Esophagus squamous epithelium (tissue), 5 donors: ENCODE data around the gene TRIM17. TPM values are rescaled to one million over a fixed set of nuclear protein-coding genes. Genes with fewer than 3 reads are reported as not detected.

Experiments used
- DNase-seq: peaks from one replicate; lab custom pipeline; 2025; lab: John Stamatoyannopoulos, UW
- H3K27ac ChIP-seq, 4 donors: fragments of 200-600 bp; sonication (generic); one replicate each; pipeline ENCODE4 v1.5.1; 2016 to 2019; ENCODE audit warnings: mild to moderate bottlenecking in 1 of 4
- H3K27me3 ChIP-seq, 4 donors: fragments of 200-600 bp; sonication (generic); 1 replicate in 3 of 4; 2 replicates in 1 of 4; pipeline versions ENCODE4 v1.5.1 to v1.6.0; 2017 to 2021; ENCODE audit warnings: antibody characterized with exemption in 1 of 4
- H3K36me3 ChIP-seq, 3 donors: fragments of 200-600 bp; sonication (generic); one replicate each; pipeline ENCODE4 v1.5.1; 2016 to 2019
- H3K4me1 ChIP-seq, 3 donors: fragments of 200-600 bp; sonication (generic); one replicate each; pipeline ENCODE4 v1.5.1; 2017 to 2019
- H3K4me3 ChIP-seq, 4 donors: fragments of 200-600 bp; sonication (generic); 1 replicate in 3 of 4; 2 replicates in 1 of 4; pipeline ENCODE4 v1.5.1; 2016 to 2019; ENCODE audit warnings: mild to moderate bottlenecking in 2 of 4, moderate library complexity in 1 of 4
- H3K9me3 ChIP-seq, 3 donors: fragments of 200-600 bp; sonication (generic); one replicate each; pipeline ENCODE4 v1.5.1; 2016 to 2019
- POLR2A ChIP-seq, 4 donors: fragments of 450-650 bp; IDR thresholded peaks; one replicate each; pipeline ENCODE4 v1.6.1; 2017; ENCODE audit warnings: antibody characterized with exemption in 4 of 4, mild to moderate bottlenecking in 4 of 4, moderate library complexity in 3 of 4
- WGBS, 2 donors: methylation state at CpG; one replicate each; pipeline ENCODE4 v1.1.5; 2018; 5-methylcytosine and 5-hydroxymethylcytosine counted together
- intact Hi-C: fragments of 100-400 bp; cut with DNase I; formaldehyde crosslinking; loops from one replicate; pipeline ENCODE4 v1.15.0; 2022
- total RNA-seq, 4 donors: library from RNA; depleted of rRNA; stranded (reverse); fragments of >200 nt; gene quantifications; one replicate each; pipeline ENCODE4 v1.1.0, GENCODE V29; 2016
- TF ChIP-seq, protein P1 (sequence below), 6 experiments: fragments of 450-650 bp in 4 of 6; fragments of 200-600 bp in 2 of 6; sonication (generic) in 2 of 6; IDR thresholded peaks; one replicate each; pipeline ENCODE4 v1.5.1; 2016 to 2019; ENCODE audit warnings: antibody characterized with exemption in 6 of 6, mild to moderate bottlenecking in 4 of 6, moderate library complexity in 4 of 6
- donor health status: DM: yes; HTN: yes; CAD: no.

Gene TRIM17
- total RNA-seq, 4 donors from 2014 or later = 0.13 to 3.0 (median 0.99) TPM

DNA sequence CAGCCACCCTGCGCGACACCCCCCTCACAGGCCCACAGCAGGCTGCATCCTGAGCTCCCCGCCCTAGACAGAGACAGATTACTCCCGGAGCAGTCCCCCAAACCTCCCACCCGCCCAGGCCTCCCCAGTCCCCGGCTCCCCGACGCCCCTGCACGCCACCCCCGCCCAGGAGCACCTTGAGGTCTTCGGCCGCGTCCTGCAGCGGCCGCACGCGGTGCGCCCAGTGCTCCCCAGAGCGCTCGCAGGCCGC lies 10.8 kb downstream of the TRIM17 start:
- WGBS, 2 donors = 0% methylated on average over 3 of the region's 21 CpGs; no CpG with 5 or more reads in 1 of the 2 donors
- Histone ChIP-seq H3K4me1 (peaks cover 37 to 82% (median 49%) of the 10 kb centered on the region in 3 donors), H3K9me3 (no peaks in the 10 kb centered on the region), H3K27ac (peak overlapping the region; percentile 84 to 96 (median 93)), H3K4me3 (peak overlapping the region; percentile 72 to 98 (median 96)), H3K36me3 (peaks cover 0 to 33% (median 2%) of the 10 kb centered on the region in 3 donors), H3K27me3 (no peaks in the 10 kb centered on the region)
- TF ChIP-seq, protein P1, sequence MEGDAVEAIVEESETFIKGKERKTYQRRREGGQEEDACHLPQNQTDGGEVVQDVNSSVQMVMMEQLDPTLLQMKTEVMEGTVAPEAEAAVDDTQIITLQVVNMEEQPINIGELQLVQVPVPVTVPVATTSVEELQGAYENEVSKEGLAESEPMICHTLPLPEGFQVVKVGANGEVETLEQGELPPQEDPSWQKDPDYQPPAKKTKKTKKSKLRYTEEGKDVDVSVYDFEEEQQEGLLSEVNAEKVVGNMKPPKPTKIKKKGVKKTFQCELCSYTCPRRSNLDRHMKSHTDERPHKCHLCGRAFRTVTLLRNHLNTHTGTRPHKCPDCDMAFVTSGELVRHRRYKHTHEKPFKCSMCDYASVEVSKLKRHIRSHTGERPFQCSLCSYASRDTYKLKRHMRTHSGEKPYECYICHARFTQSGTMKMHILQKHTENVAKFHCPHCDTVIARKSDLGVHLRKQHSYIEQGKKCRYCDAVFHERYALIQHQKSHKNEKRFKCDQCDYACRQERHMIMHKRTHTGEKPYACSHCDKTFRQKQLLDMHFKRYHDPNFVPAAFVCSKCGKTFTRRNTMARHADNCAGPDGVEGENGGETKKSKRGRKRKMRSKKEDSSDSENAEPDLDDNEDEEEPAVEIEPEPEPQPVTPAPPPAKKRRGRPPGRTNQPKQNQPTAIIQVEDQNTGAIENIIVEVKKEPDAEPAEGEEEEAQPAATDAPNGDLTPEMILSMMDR (IDR thresholded peaks at IDR 0.05) = no peak
- TF ChIP-seq POLR2A (IDR thresholded peaks at IDR 0.05) = no peak
- intact Hi-C loops = no loop called here
- DNase-seq = no peak

DNA sequence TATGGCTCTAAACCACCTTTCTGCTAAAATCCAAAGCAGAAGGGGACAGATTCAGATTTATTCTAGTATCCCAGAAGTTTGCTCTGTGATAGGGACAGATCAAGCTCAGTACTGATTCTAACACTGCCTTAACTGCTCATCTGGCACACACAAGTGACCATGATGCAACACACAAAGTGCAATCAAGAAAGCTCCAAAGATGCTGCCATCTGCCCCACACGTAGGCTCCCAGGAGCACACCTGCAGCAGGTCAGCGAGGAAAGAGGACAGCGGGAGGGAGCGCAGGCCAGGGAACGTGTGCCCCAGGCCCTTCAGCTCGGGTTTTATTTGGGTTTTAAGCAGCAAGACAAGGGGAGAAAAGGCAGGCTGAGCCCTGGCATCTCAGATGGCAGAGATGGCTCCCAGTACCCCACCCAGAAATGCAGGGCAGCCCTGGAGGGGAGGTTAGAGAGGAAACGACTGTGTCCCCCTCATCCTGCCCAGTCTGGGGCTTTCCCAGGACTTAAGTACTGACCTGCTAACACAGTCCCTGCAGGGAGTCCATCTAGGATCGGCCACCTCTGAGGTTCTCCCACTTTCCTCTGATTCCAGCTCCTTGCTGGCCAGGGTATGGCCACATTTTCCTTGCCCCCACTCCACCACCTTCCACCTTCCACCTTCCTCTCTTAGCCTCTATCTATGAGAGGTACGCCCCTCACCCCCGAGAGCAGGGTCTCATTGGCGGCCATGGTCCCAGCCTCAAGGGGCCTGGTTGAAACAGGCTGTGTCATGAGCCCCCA lies 11.3 kb downstream of the TRIM17 start:
- Histone ChIP-seq H3K36me3 (peaks cover 0 to 35% (median 5%) of the 10 kb centered on the region in 3 donors), H3K27me3 (no peaks in the 10 kb centered on the region), H3K4me1 (peaks cover 37 to 84% (median 49%) of the 10 kb centered on the region in 3 donors), H3K27ac (peak overlapping the region; percentile 84 to 96 (median 93)), H3K9me3 (no peaks in the 10 kb centered on the region), H3K4me3 (peak overlapping the region; percentile 72 to 98 (median 96))
- WGBS, 2 donors = 0 to 16% methylated on average over 4 to 10 of the region's 11 CpGs
- TF ChIP-seq, protein P1 (IDR thresholded peaks at IDR 0.05) = no peak
- TF ChIP-seq POLR2A (IDR thresholded peaks at IDR 0.05) = no peak
- intact Hi-C loops = no loop called here
- DNase-seq = no peak

DNA sequence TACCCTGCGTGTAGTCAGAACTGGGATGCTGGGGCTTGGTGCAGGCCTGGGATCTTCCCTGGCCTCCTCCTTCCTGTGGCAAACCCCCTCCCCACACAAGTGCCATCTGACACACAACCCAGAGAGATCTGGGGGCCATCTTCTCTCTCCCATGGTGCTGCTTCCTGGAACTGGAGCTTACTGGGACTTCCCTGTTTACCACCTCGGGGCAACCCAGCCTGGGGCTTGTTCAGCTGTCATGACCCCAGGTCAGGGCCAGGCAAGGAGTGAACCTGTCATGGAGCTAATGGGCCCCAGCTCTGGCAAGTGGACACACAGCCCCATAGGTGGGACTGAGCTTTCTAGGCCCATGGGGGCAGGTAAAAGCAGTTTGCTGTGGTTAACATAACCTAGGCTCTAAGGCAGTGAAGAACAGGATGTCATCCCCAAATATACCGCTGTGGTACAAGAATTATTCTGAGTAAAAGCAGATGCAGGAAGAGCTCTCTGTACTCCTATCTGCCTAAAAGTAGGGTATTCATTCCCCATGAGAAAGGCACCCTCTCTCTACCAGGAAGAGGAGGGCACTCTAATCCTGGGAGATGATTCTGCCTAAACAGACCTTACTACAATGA lies 12.4 kb downstream of the TRIM17 start:
- DNase-seq = no peak
- H3K4me3 ChIP-seq = peak overlapping the region in 1 of 4 donors; percentile 5
- H3K27me3 ChIP-seq = no peaks in the 10 kb centered on the region
- WGBS, 2 donors = 66 to 90% methylated on average over 2 of the region's 3 CpGs
- H3K4me1 ChIP-seq = peaks cover 37 to 75% (median 49%) of the 10 kb centered on the region in 3 donors
- TF ChIP-seq, protein P1 (IDR thresholded peaks at IDR 0.05) = no peak
- TF ChIP-seq POLR2A (IDR thresholded peaks at IDR 0.05) = no peak
- H3K36me3 ChIP-seq = peaks cover 0 to 42% (median 8%) of the 10 kb centered on the region in 3 donors
- peak overlapping the region in 1 of 4 donors; percentile 4 for H3K27ac ChIP-seq
- no peaks in the 10 kb centered on the region for H3K9me3 ChIP-seq
- intact Hi-C loops = no loop called here

DNA sequence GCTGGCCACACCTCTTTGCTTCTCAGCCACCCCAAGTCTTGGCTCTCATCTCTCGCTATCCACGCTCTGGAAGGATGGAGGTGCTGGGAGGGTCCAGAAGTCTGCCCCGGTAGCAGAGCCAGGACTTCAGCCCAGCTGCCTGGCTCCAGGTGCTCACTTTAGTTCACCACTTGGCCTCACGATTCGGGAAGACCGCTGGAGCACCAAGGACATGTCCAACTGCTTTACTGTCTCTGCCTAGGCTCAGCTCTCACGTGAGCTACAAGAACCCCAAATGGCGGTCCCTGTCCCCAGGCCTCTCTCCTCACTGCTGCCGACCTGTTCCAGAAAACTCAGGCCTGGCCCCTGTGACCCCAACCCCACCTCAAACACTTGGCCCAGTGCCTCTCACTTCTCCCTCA lies 13.4 kb downstream of the TRIM17 start:
- peak overlapping the region in 2 of 4 donors; percentile 59 to 65 for H3K27ac ChIP-seq
- WGBS, 2 donors = 94 to 100% methylated on average over 5 to 9 of the region's 9 CpGs
- DNase-seq = no peak
- TF ChIP-seq, protein P1 (IDR thresholded peaks at IDR 0.05) = no peak
- no peak for TF ChIP-seq POLR2A (IDR thresholded peaks at IDR 0.05)
- intact Hi-C loops = no loop called here
- no peaks in the 10 kb centered on the region for H3K9me3 ChIP-seq
- H3K27me3 ChIP-seq = no peaks in the 10 kb centered on the region
- peaks cover 0 to 52% (median 8%) of the 10 kb centered on the region in 3 donors for H3K36me3 ChIP-seq
- peaks cover 37 to 66% (median 46%) of the 10 kb centered on the region in 3 donors for H3K4me1 ChIP-seq
- H3K4me3 ChIP-seq = no peak overlapping the region

DNA sequence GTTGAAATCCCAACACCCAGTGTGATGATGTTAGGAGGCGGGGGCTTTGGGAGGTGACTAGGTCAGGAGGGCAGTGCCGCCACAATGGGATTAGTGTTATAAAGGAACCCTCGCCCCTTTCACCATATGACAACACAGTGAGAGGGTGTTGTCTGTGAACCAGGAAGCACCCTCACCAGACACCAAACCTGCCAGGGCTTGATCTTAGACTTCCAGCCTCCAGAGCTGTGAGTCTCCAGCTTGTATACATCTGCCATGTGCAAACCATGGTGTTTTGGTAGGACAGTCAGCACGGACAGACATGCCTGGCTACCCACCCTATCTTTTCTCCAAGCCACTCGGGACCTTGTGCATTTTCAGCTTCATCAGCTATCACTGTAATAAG lies 14.0 kb downstream of the TRIM17 start:
- H3K36me3 ChIP-seq = peaks cover 0 to 58% (median 8%) of the 10 kb centered on the region in 3 donors
- no peak for DNase-seq
- no peaks in the 10 kb centered on the region for H3K9me3 ChIP-seq
- H3K27ac ChIP-seq = peak overlapping the region; percentile 31 to 65 (median 51)
- intact Hi-C loops = no loop called here
- TF ChIP-seq, protein P1 (IDR thresholded peaks at IDR 0.05) = no peak
- no peak for TF ChIP-seq POLR2A (IDR thresholded peaks at IDR 0.05)
- H3K27me3 ChIP-seq = no peaks in the 10 kb centered on the region
- 58 to 62% methylated on average over 2 to 5 of the region's 5 CpGs for WGBS, 2 donors
- H3K4me3 ChIP-seq = no peak overlapping the region
- H3K4me1 ChIP-seq = peaks cover 35 to 60% (median 40%) of the 10 kb centered on the region in 3 donors
